HepG2 (cell line): ENCODE measurements around the gene TGFBI. TPM values are rescaled to one million over a fixed set of nuclear protein-coding genes. Genes with fewer than 3 reads are reported as not detected.
"Not testable (repeated sequence)": the region's sequence is repeated elsewhere in the genome, so short reads cannot be mapped to it uniquely, and the experiment has no call there.

Source experiments
- ATAC-seq: fragments of 200-7000 bp; cut with Tn5 transposase; 3 replicates; pipeline ENCODE4 v1.9.1; 2020; ENCODE audit warnings: mild to moderate bottlenecking, moderate library complexity
- BruUV-seq: library from RNA; stranded (reverse); fragments of 400-500 nt; replicated peaks from 2 replicates; lab custom pipeline; 2021; lab: Mats Ljungman, UMichigan
- CTCF ChIA-PET: fragments of 300-600 bp; formaldehyde crosslinking; extraction: SDS; loops from one replicate; lab custom pipeline; 2021; ENCODE audit warnings: low total read pairs, inconsistent platforms, low intra/inter-chr PET ratio; lab: Yijun Ruan, JAX
- POLR2A ChIA-PET: fragments of 350-600 bp; sonication (Branson Sonifier 250); formaldehyde crosslinking; loops from one replicate; lab custom pipeline; 2020; ENCODE audit warnings: antibody characterized with exemption, inconsistent platforms; lab: Yijun Ruan, JAX
- DNase-seq: peaks from one replicate; pipeline ENCODE4 v3.0.0-alpha.2; 2015; ENCODE audit warnings: low spot score
- FAIRE-seq: peaks from 3 replicates; lab custom pipeline; 2011; peaks lifted over from hg19 to GRCh38; lab: Jason Lieb, UNC
- H2AFZ ChIP-seq: one replicate; pipeline ENCODE4 v1.6.1; 2011; ENCODE audit warnings: low read length, inconsistent platforms
- H3K27ac ChIP-seq: fragments of 300-600 bp; 3 replicates; pipeline ENCODE4 v1.8.0; 2011; ENCODE audit warnings: mixed run types, mild to moderate bottlenecking, mixed read lengths, low read length, inconsistent platforms; ENCODE audit not compliant: insufficient read depth; ENCODE audit errors: extremely low read length
- H3K27me3 ChIP-seq, 2 experiments: fragments of 200-600 bp in 1 of 2; 2 replicates in 1 of 2; 3 replicates in 1 of 2; pipeline versions ENCODE4 v1.6.0 to v1.8.0; 2011; ENCODE audit warnings: low read length in 2 of 2, mild to moderate bottlenecking in 2 of 2, moderate library complexity in 2 of 2, inconsistent platforms in 1 of 2; ENCODE audit not compliant: insufficient read depth in 2 of 2, control insufficient read depth in 1 of 2
- H3K36me3 ChIP-seq, 2 experiments: fragments of 200-600 bp in 1 of 2; replicated peaks in 1 of 2; 2 replicates in 1 of 2; 3 replicates in 1 of 2; pipeline versions ENCODE4 v1.5.1 to v1.8.0; 2011; ENCODE audit warnings: low read length in 2 of 2, inconsistent platforms in 1 of 2; ENCODE audit not compliant: insufficient read depth in 2 of 2, control insufficient read depth in 1 of 2
- H3K4me1 ChIP-seq: 2 replicates; pipeline ENCODE4 v1.5.1; 2012; ENCODE audit warnings: low read length, inconsistent platforms; ENCODE audit not compliant: insufficient read depth
- H3K4me2 ChIP-seq: 2 replicates; pipeline ENCODE4 v1.6.0; 2011; ENCODE audit warnings: low read depth, low read length, inconsistent platforms
- H3K4me3 ChIP-seq, 3 experiments: fragments of 200-600 bp in 1 of 3; sonication (generic), shearing (Covaris generic) in 1 of 3; replicated peaks in 1 of 3; 2 replicates each; pipeline ENCODE4 v1.5.1; 2011 to 2016; ENCODE audit warnings: low read length in 3 of 3, inconsistent platforms in 2 of 3, low read depth in 2 of 3, mild to moderate bottlenecking in 2 of 3, control low read depth in 1 of 3, mixed read lengths in 1 of 3; ENCODE audit not compliant: insufficient read depth in 1 of 3
- H3K79me2 ChIP-seq: one replicate; pipeline ENCODE4 v1.6.1; 2011; ENCODE audit warnings: low read length, inconsistent platforms; ENCODE audit not compliant: insufficient read depth
- H3K9ac ChIP-seq: 2 replicates; pipeline ENCODE4 v1.6.0; 2011; ENCODE audit warnings: mild to moderate bottlenecking, low read depth, low read length, inconsistent platforms; ENCODE audit not compliant: insufficient read depth
- H3K9me3 ChIP-seq: 2 replicates; pipeline ENCODE4 v1.5.1; 2012; ENCODE audit warnings: mild to moderate bottlenecking, low read length
- H4K20me1 ChIP-seq: 2 replicates; pipeline ENCODE4 v1.6.0; 2011; ENCODE audit warnings: inconsistent platforms, mild to moderate bottlenecking, low read length, moderate library complexity; ENCODE audit not compliant: insufficient read depth
- FOSL2 ChIP-seq: sonication (generic); formaldehyde crosslinking; IDR thresholded peaks from 2 replicates; pipeline ENCODE4 v1.4.0; 2020; ENCODE audit warnings: missing genetic modification reagents
- KDM6A ChIP-seq: IDR thresholded peaks from 2 replicates; pipeline ENCODE4 v1.6.1; 2016; ENCODE audit warnings: low read depth
- PCBP1 ChIP-seq: fragments of 200-400 bp; formaldehyde crosslinking; IDR thresholded peaks from 2 replicates; pipeline ENCODE4 v1.6.1; 2017; ENCODE audit warnings: mild to moderate bottlenecking, low read depth, low read length, borderline replicate concordance
- ZNF501 ChIP-seq: sonication (generic); formaldehyde crosslinking; IDR thresholded peaks from 2 replicates; pipeline ENCODE4 v1.5.1; 2020; ENCODE audit warnings: mild to moderate bottlenecking, moderate library complexity, missing genetic modification reagents
- WGBS: methylation state at CpG from one replicate; pipeline ENCODE4 v1.1.6; 2017; ENCODE audit warnings: low lambda C conversion rate; 5-methylcytosine and 5-hydroxymethylcytosine counted together
- in situ Hi-C: cut with HindIII; loops from 2 replicates; pipeline ENCODE4 v1.10.0; 2017; ENCODE audit warnings: low pct_unique_long_range_greater_than_20kb; ENCODE audit not compliant: extremely low pct_ligation_motif_present
- intact Hi-C: fragments of 100-400 bp; cut with micrococcal nuclease; formaldehyde crosslinking; loops from one replicate; pipeline ENCODE4 v1.10.0; 2022; ENCODE audit not compliant: unreplicated experiment
- polyA plus RNA-seq, 8 experiments: library from polyadenylated mRNA; depleted of rRNA in 3 of 8; stranded (reverse) in 7 of 8; unstranded in 1 of 8; fragments of >200 nt; fragmentation: Illumina TruSeq in 4 of 8; extraction: Trizol in 4 of 8; gene quantifications; 2 replicates each; pipeline versions ENCODE4 v1.2.1 to v1.2.3, GENCODE V29; 2011 to 2016; ENCODE audit warnings: low read depth in 4 of 8, missing spikeins in 1 of 8, mixed read lengths in 1 of 8; ENCODE audit not compliant: insufficient read depth in 1 of 8
- total RNA-seq, 5 experiments: library from RNA; depleted of rRNA; stranded (reverse); fragments of >200 nt; fragmentation: Illumina TruSeq; extraction: Trizol; gene quantifications; 2 replicates each; pipeline ENCODE4 v1.2.3, GENCODE V29; 2016; ENCODE audit warnings: low read depth in 1 of 5
- TF ChIP-seq, protein P1 (sequence below): sonication (generic); formaldehyde crosslinking; IDR thresholded peaks from 2 replicates; pipeline ENCODE4 v1.4.0; 2020; ENCODE audit warnings: missing genetic modification reagents
- TF ChIP-seq, protein P2 (sequence below): sonication (generic); formaldehyde crosslinking; IDR thresholded peaks from 2 replicates; pipeline ENCODE4 v1.4.0; 2020; ENCODE audit warnings: mild to moderate bottlenecking, missing genetic modification reagents

Gene TGFBI
- total and polyA plus RNA-seq, 2 of the 13 experiments (the other 11 are each of a cell fraction or from before 2014, with no cell fraction given): 275 to 457 TPM

- TF ChIP-seq, protein P1, sequence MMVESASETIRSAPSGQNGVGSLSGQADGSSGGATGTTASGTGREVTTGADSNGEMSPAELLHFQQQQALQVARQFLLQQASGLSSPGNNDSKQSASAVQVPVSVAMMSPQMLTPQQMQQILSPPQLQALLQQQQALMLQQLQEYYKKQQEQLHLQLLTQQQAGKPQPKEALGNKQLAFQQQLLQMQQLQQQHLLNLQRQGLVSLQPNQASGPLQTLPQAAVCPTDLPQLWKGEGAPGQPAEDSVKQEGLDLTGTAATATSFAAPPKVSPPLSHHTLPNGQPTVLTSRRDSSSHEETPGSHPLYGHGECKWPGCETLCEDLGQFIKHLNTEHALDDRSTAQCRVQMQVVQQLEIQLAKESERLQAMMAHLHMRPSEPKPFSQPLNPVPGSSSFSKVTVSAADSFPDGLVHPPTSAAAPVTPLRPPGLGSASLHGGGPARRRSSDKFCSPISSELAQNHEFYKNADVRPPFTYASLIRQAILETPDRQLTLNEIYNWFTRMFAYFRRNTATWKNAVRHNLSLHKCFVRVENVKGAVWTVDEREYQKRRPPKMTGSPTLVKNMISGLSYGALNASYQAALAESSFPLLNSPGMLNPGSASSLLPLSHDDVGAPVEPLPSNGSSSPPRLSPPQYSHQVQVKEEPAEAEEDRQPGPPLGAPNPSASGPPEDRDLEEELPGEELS: no peak
- TF ChIP-seq ZNF501 (CRISPR knock-in tag): no peak
- no peak for TF ChIP-seq KDM6A (CRISPR knock-in tag)
Observed at GRCh38 chr5:136043551-136043950, 14.8 kb downstream of the TGFBI start (continued).

GRCh38 chr5:136043968-136044610, 15.3 kb downstream of the TGFBI start:
- ChIA-PET CTCF (no interaction called here), POLR2A (interaction anchor here (1.2 kb wide), 1 partner anchor 10 kb away, joined by 3 read pairs; no protein-coding TSS in a partner anchor)
- Histone ChIP-seq H4K20me1 (no peaks in the 10 kb centered on the region), H3K4me3 (no peak overlapping the region), H3K9me3 (no peaks in the 10 kb centered on the region), H2AFZ (no peak overlapping the region), H3K27me3 (no peaks in the 10 kb centered on the region), H3K36me3 (peaks cover 46 to 70% of the 10 kb centered on the region in 2 experiments), H3K4me2 (no peak overlapping the region), H3K9ac (no peak overlapping the region), H3K4me1 (peaks cover 19% of the 10 kb centered on the region), H3K79me2 (no peaks in the 10 kb centered on the region), H3K27ac (no peak overlapping the region)
- intact Hi-C loops (no loop called here), in situ Hi-C loops (no loop called here)
- no TSS peak for BruUV-seq
- ATAC-seq: no peak
- DNase-seq: no peak
- no peak for TF ChIP-seq PCBP1
- TF ChIP-seq, protein P2, sequence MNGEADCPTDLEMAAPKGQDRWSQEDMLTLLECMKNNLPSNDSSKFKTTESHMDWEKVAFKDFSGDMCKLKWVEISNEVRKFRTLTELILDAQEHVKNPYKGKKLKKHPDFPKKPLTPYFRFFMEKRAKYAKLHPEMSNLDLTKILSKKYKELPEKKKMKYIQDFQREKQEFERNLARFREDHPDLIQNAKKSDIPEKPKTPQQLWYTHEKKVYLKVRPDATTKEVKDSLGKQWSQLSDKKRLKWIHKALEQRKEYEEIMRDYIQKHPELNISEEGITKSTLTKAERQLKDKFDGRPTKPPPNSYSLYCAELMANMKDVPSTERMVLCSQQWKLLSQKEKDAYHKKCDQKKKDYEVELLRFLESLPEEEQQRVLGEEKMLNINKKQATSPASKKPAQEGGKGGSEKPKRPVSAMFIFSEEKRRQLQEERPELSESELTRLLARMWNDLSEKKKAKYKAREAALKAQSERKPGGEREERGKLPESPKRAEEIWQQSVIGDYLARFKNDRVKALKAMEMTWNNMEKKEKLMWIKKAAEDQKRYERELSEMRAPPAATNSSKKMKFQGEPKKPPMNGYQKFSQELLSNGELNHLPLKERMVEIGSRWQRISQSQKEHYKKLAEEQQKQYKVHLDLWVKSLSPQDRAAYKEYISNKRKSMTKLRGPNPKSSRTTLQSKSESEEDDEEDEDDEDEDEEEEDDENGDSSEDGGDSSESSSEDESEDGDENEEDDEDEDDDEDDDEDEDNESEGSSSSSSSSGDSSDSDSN: no peak
- TF ChIP-seq FOSL2: no peak
- no peak for FAIRE-seq
- 94% methylated on average over 3 of the region's 8 CpGs for WGBS

GRCh38 chr5:136045026-136045425, 16.2 kb downstream of the TGFBI start:
- DNase-seq, H3K27ac ChIP-seq, H3K9me3 ChIP-seq, H3K27me3 ChIP-seq, H3K9ac ChIP-seq, H4K20me1 ChIP-seq, BruUV-seq, H2AFZ ChIP-seq, in situ Hi-C loops, H3K79me2 ChIP-seq, FAIRE-seq, H3K4me3 ChIP-seq, H3K4me2 ChIP-seq, ATAC-seq, CTCF ChIA-PET, intact Hi-C loops: not testable (repeated sequence)
- Histone ChIP-seq H3K4me1 (peaks cover 19% of the 10 kb centered on the region), H3K36me3 (peaks cover 52 to 71% of the 10 kb centered on the region in 2 experiments)
- POLR2A ChIA-PET: interaction anchor here (1.2 kb wide), 1 partner anchor 9 kb away, joined by 3 read pairs; no protein-coding TSS in a partner anchor
- WGBS: 98% methylated on average over 8 of the region's 8 CpGs
